Left renal cortex interstitium (tissue), 4 donors: Measurements from ENCODE around the gene SERPINH1. TPM values are rescaled to one million over a fixed set of nuclear protein-coding genes. Genes with fewer than 3 reads are reported as not detected.
A peak's percentile ranks its signal among the peaks of the same experiment; 100 is the strongest.

ENCODE experiments used
- DNase-seq, 4 donors: peaks; one replicate each; pipeline ENCODE4 v3.0.0-alpha.2; 2013; ENCODE audit warnings: low read depth in 4 of 4, low spot score in 2 of 4, missing footprints in 1 of 4
- polyA plus RNA-seq, 4 donors: library from polyadenylated mRNA; unstranded; fragments of 120-200 nt; gene quantifications; one replicate each; pipeline ENCODE4 v1.2.1, GENCODE V29; 2013; ENCODE audit not compliant: insufficient read length in 4 of 4

The SERPINH1 gene
- 100 to 1,000 TPM; 306 to 442 (median 334) TPM for polyA plus RNA-seq

- peak in 1 of 4 donors; percentile 74 for DNase-seq
Observed at GRCh38 chr11:75562048-75562835, at the start of gene SERPINH1. Gene SERPINH1 (plus strand): TSS chr11:75562253. CDS start chr11:75566350, 4,097 bp downstream.

GRCh38 chr11:75513250-75513649 is 48.8 kb upstream of the SERPINH1 start:
- no peak for DNase-seq

- no peak for DNase-seq
Observed at GRCh38 chr11:75514596-75514995, 47.5 kb upstream of the SERPINH1 start.

- DNase-seq = no peak
Observed at GRCh38 chr11:75516140-75516539, 45.9 kb upstream of the SERPINH1 start.

- DNase-seq = no peak
Observed at GRCh38 chr11:75516886-75517285, 45.2 kb upstream of the SERPINH1 start.

GRCh38 chr11:75518204-75518549 is 43.9 kb upstream of the SERPINH1 start:
- no peak for DNase-seq

GRCh38 chr11:75518771-75519653 is 43.0 kb upstream of the SERPINH1 start:
- no peak for DNase-seq

- no peak for DNase-seq
Observed at GRCh38 chr11:75520688-75521087, 41.4 kb upstream of the SERPINH1 start.

GRCh38 chr11:75522286-75523044 is 39.6 kb upstream of the SERPINH1 start:
- no peak for DNase-seq

- no peak for DNase-seq
Observed at GRCh38 chr11:75523189-75523588, 38.9 kb upstream of the SERPINH1 start.

- DNase-seq = no peak
Observed at GRCh38 chr11:75523811-75524664, 38.0 kb upstream of the SERPINH1 start.

- no peak for DNase-seq
Observed at GRCh38 chr11:75524665-75525432, 37.2 kb upstream of the SERPINH1 start.

GRCh38 chr11:75525433-75526191 is 36.4 kb upstream of the SERPINH1 start, which contains the start of gene GDPD5:
Gene GDPD5 (minus strand): TSS chr11:75525941. CDS start chr11:75477735, 48,206 bp downstream.
- DNase-seq = peak in 3 of 4 donors; percentile 65 to 78 (median 65)

- DNase-seq = no peak
Observed at GRCh38 chr11:75526192-75526541, 35.9 kb upstream of the SERPINH1 start.

- no peak for DNase-seq
Observed at GRCh38 chr11:75527130-75527529, 34.9 kb upstream of the SERPINH1 start.

- DNase-seq = no peak
Observed at GRCh38 chr11:75527938-75528735, 33.9 kb upstream of the SERPINH1 start.

- no peak for DNase-seq
Observed at GRCh38 chr11:75530577-75530976, 31.5 kb upstream of the SERPINH1 start.

- no peak for DNase-seq
Observed at GRCh38 chr11:75531325-75531724, 30.7 kb upstream of the SERPINH1 start.
